MCF 10A (cell line): ENCODE data around the gene GLS. TPM values are rescaled to one million over a fixed set of nuclear protein-coding genes. Genes with fewer than 3 reads are reported as not detected.
"Not testable (repeated sequence)": the region's sequence is repeated elsewhere in the genome, so short reads cannot be mapped to it uniquely, and the experiment has no call there.

ENCODE experiments used
- BruUV-seq: library from RNA; stranded (reverse); fragments of 400-500 nt; replicated peaks from 2 replicates; lab custom pipeline; 2021; lab: Mats Ljungman, UMichigan
- CTCF ChIA-PET: fragments of 300-600 bp; sonication (Branson Sonifier 250); formaldehyde crosslinking; extraction: SDS; loops from one replicate; lab custom pipeline; 2021; ENCODE audit warnings: antibody characterized with exemption, inconsistent platforms; lab: Yijun Ruan, JAX
- POLR2A ChIA-PET: fragments of 300-600, 350-650 bp; sonication (Branson Sonifier 250); formaldehyde crosslinking; extraction: SDS; loops from one replicate; lab custom pipeline; 2020; ENCODE audit warnings: antibody characterized with exemption, inconsistent platforms; lab: Yijun Ruan, JAX
- DNase-seq: peaks from one replicate; pipeline ENCODE4 v3.0.0-alpha.2; 2018; ENCODE audit not compliant: unreplicated experiment
- H3K27ac Mint-ChIP-seq: one replicate; pipeline ENCODE4 v1.8.0; 2022; ENCODE audit warnings: mild to moderate bottlenecking, low read depth, mixed read lengths; ENCODE audit not compliant: unreplicated experiment
- H3K27me3 Mint-ChIP-seq: one replicate; pipeline ENCODE4 v1.8.0; 2022; ENCODE audit warnings: mixed read lengths; ENCODE audit not compliant: insufficient read depth, unreplicated experiment
- H3K36me3 Mint-ChIP-seq: one replicate; pipeline ENCODE4 v1.8.0; 2022; ENCODE audit warnings: mild to moderate bottlenecking, moderate library complexity, mixed read lengths; ENCODE audit not compliant: insufficient read depth, unreplicated experiment
- H3K4me1 Mint-ChIP-seq: one replicate; pipeline ENCODE4 v1.8.0; 2022; ENCODE audit warnings: mixed read lengths; ENCODE audit not compliant: insufficient read depth, unreplicated experiment
- H3K4me3 Mint-ChIP-seq: one replicate; pipeline ENCODE4 v1.8.0; 2022; ENCODE audit warnings: mild to moderate bottlenecking, moderate library complexity, mixed read lengths; ENCODE audit not compliant: unreplicated experiment
- H3K9me3 Mint-ChIP-seq: one replicate; pipeline ENCODE4 v1.8.0; 2022; ENCODE audit warnings: mixed read lengths; ENCODE audit not compliant: unreplicated experiment
- CTCF ChIP-seq: fragments of 200-600 bp; IDR thresholded peaks from one replicate; pipeline ENCODE4 v1.8.0; 2022; ENCODE audit warnings: antibody characterized with exemption, mild to moderate bottlenecking; ENCODE audit not compliant: unreplicated experiment
- intact Hi-C: fragments of 100-400 bp; cut with micrococcal nuclease; formaldehyde crosslinking; loops from 2 replicates; pipeline ENCODE4 v1.14.1; 2022
- total RNA-seq: library from RNA; stranded (reverse); gene quantifications from 2 replicates; pipeline ENCODE4 v1.2.3, GENCODE V29; 2022

GLS gene
- total RNA-seq, 1 experiment from 2014 or later: 121 TPM

GRCh38 chr2:190990132-190990531 is 109.5 kb downstream of the GLS start:
- Mint-ChIP-seq H3K36me3 (peaks cover 75% of the 10 kb centered on the region), H3K4me3 (no peak overlapping the region), H3K9me3 (no peaks in the 10 kb centered on the region), H3K27ac (no peak overlapping the region), H3K4me1 (no peaks in the 10 kb centered on the region), H3K27me3 (no peaks in the 10 kb centered on the region)
- ChIA-PET POLR2A (interaction anchor here (0.9 to 1.2 kb wide), 2 partner anchors 30 to 382 kb away, joined by 3 to 4 read pairs; no protein-coding TSS in a partner anchor), CTCF (interaction anchor here (0.7 kb wide), 1 partner anchor 971 kb away, joined by 3 read pairs; no protein-coding TSS in a partner anchor)
- no peak for DNase-seq
- BruUV-seq: no TSS peak
- intact Hi-C loops: no loop called here
- no peak for TF ChIP-seq CTCF

GRCh38 chr2:190993292-190993643 is 112.6 kb downstream of the GLS start:
- POLR2A ChIA-PET: interaction anchor here (0.8 kb wide), 1 partner anchor 26 kb away, joined by 4 read pairs; no protein-coding TSS in a partner anchor
- DNase-seq: no peak
- H3K4me1 Mint-ChIP-seq: no peaks in the 10 kb centered on the region
- no TSS peak for BruUV-seq
- H3K9me3 Mint-ChIP-seq: no peaks in the 10 kb centered on the region
- peaks cover 81% of the 10 kb centered on the region for H3K36me3 Mint-ChIP-seq
- H3K27ac Mint-ChIP-seq: no peak overlapping the region
- no peak overlapping the region for H3K4me3 Mint-ChIP-seq
- intact Hi-C loops: no loop called here
- CTCF ChIA-PET: interaction anchor here (0.6 kb wide), 1 partner anchor 94 kb away, joined by 3 read pairs; no protein-coding TSS in a partner anchor
- no peak for TF ChIP-seq CTCF
- no peaks in the 10 kb centered on the region for H3K27me3 Mint-ChIP-seq

- BruUV-seq: no TSS peak
- no peaks in the 10 kb centered on the region for H3K9me3 Mint-ChIP-seq
- no peaks in the 10 kb centered on the region for H3K27me3 Mint-ChIP-seq
- TF ChIP-seq CTCF: no peak
- ChIA-PET POLR2A (no interaction called here), CTCF (no interaction called here)
- intact Hi-C loops: no loop called here
- H3K36me3 Mint-ChIP-seq: peaks cover 89% of the 10 kb centered on the region
- no peak overlapping the region for H3K27ac Mint-ChIP-seq
- H3K4me1 Mint-ChIP-seq: no peaks in the 10 kb centered on the region
- H3K4me3 Mint-ChIP-seq: no peak overlapping the region
- DNase-seq: no peak
These were observed 113.5 kb downstream of the GLS start for GRCh38 chr2:190994148-190994547.

GRCh38 chr2:190995315-190995714 is 114.7 kb downstream of the GLS start:
- CTCF ChIA-PET: interaction anchor here (0.8 kb wide), 1 partner anchor 34 kb away, joined by 3 read pairs; no protein-coding TSS in a partner anchor
- intact Hi-C loops: loop anchor here (5.0 kb wide), 1 partner anchor 37 kb away; no protein-coding TSS in a partner anchor

More at GRCh38 chr2:190995315-190995714, 114.7 kb downstream of the GLS start:
- DNase-seq, H3K9me3 Mint-ChIP-seq, BruUV-seq, POLR2A ChIA-PET, H3K4me1 Mint-ChIP-seq, H3K27me3 Mint-ChIP-seq, H3K4me3 Mint-ChIP-seq: not testable (repeated sequence)
- Mint-ChIP-seq H3K36me3 (peaks cover 96% of the 10 kb centered on the region), H3K27ac (peak overlapping the region; percentile 12)
